Colon (tissue), 2 donors: ENCODE measurements around the gene ARHGEF38.
"Not testable (repeated sequence)": the region's sequence is repeated elsewhere in the genome, so short reads cannot be mapped to it uniquely, and the experiment has no call there.

ENCODE experiments used
- FAIRE-seq: peaks from 2 replicates; lab custom pipeline; 2012; peaks lifted over from hg19 to GRCh38; lab: Jason Lieb, UNC
- donor health status: control.
- donor health status: control.

The ARHGEF38 gene

GRCh38 chr4:105652286-105652888 is 100.0 kb downstream of the ARHGEF38 start:
- no peak for FAIRE-seq

DNA sequence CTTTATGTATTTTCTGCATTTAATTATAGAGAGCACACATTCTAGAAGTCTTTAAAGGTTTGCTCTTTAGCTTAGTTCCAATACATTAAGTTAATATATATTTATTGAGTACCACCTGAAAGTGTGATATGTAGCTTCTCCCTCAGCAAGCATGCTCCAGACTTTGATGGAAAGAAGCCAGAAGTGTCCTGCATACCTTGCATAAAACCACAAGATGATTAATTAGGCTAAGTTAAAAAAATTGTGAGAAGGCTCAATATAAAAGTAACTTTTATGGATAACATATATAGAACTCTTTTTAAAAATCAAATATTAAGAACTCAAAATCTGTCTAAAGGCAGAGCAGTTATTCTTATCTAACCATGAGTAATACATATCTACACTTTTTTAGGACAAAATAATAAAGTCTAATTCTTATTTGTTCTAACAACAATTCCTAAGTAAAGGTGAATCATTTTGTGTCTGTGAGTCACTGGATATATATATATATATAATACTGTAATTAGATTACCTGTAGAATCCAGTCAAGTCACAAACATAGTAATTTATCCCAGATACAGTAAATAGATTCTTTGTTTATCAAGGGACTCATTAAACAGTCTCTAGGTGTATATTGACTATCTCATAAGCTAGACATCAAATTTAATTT is 104.8 kb downstream of the ARHGEF38 start:
- no peak for FAIRE-seq

GRCh38 chr4:105659190-105659589 is 106.8 kb downstream of the ARHGEF38 start:
- FAIRE-seq, result no peak

GRCh38 chr4:105661028-105661427 is 108.6 kb downstream of the ARHGEF38 start:
- no peak for FAIRE-seq

DNA sequence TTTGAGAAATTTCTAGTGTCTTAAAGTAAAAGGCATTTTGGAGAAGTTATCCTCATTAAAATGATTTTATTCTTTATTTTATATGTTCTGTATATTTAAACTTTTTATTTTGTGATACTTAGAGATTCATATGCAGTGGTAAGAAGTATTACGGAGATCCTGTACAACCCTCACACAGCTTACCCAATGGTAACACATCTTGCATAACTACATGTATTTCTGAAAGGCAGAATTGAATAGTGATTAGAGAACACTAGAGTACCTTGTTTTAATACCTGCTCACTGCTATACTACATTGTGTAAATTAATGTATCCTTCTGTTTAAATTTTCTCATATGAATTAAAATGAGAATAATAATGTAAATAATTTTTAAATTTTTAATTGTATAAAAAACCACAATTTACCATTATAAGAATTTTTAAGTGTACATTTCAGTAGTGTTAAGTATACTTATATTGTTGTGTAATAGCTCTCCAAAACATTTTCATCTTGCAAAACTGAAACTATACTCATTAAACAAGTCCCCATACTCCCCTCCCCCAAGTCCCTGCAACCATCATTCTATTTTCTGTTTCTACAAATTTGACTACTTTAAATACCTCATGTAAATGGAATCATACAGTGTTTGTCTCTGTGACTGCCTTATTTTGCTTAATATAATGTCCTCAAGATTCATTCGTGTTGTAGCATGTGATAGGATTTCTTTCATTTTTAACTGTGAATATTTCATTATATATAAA is 110.7 kb downstream of the ARHGEF38 start:
- peak; percentile 14 for FAIRE-seq

DNA sequence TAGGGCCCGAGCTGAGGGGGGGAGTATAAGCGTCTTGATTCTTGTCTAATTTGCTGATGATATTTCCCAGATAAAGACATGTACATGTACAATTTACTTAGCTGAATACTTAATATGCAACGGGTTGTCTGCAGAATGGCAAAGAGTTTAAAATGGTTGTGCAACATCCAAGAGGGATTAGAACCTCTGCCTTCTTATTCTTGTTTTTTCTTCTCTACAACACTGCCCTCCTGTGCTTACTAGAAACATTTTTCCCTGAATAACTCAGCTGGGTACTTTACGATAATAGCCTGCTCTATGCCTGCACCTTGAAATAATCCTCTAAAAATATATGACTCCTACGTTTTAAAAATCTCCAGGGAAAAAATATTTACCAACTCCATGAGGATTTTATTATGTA is 114.3 kb downstream of the ARHGEF38 start:
- FAIRE-seq, result no peak

DNA sequence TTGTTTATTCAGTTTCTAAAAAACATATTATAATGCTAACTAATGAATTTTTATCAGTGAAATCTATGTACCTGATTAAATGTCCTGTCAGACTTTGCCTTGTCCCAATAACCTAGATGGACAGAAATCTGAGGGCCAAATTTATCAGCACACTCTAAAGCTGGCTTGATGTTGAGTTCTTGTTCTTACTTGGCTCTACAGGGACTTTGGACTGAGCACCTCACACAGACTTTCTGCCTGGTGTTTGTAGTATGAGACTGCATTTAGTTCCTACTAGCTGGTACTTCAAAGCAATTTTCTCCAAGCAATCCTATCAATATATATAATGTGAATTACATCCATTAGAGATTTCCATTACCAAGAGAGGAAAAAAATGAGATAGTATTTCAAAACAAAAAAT is 118.3 kb downstream of the ARHGEF38 start:
- no peak for FAIRE-seq

- no peak for FAIRE-seq
These were observed 118.9 kb downstream of the ARHGEF38 start for GRCh38 chr4:105671301-105671700.

- no peak for FAIRE-seq
These were observed 121.6 kb downstream of the ARHGEF38 start for GRCh38 chr4:105674011-105674410.

GRCh38 chr4:105677709-105678108 is 125.3 kb downstream of the ARHGEF38 start:
- FAIRE-seq, result no peak

- FAIRE-seq, result peak; percentile 24
These were observed 126.8 kb downstream of the ARHGEF38 start for GRCh38 chr4:105679186-105679585.

- no peak for FAIRE-seq
These were observed 130.6 kb downstream of the ARHGEF38 start for GRCh38 chr4:105683038-105683437.

GRCh38 chr4:105686571-105686970 is 134.2 kb downstream of the ARHGEF38 start:
- FAIRE-seq, result peak; percentile 36

DNA sequence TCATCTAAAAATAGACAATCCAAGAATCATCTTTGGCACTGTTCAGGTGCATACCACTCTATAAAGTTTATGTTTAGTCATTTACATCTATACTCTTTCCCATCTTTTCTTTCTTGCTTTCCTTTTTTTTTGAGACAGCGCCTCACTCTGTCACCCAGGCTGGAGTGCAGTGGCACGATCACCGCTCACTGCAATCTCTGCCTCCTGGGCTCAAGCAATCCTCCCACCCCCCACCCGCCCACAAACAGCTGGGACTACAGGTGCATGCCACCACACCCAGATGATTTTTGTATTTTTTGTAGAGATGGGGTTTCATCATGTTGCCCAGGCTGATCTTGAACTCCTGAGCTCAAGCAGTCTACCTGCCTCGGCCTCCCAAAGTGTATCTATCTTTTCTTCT is 142.4 kb downstream of the ARHGEF38 start:
- not testable (repeated sequence) for FAIRE-seq

GRCh38 chr4:105695832-105696231 is 143.4 kb downstream of the ARHGEF38 start:
- FAIRE-seq, result not testable (repeated sequence)

GRCh38 chr4:105698607-105699006 is 146.2 kb downstream of the ARHGEF38 start:
- FAIRE-seq, result no peak

GRCh38 chr4:105707782-105708180 is 155.4 kb downstream of the ARHGEF38 start:
- FAIRE-seq, result no peak

DNA sequence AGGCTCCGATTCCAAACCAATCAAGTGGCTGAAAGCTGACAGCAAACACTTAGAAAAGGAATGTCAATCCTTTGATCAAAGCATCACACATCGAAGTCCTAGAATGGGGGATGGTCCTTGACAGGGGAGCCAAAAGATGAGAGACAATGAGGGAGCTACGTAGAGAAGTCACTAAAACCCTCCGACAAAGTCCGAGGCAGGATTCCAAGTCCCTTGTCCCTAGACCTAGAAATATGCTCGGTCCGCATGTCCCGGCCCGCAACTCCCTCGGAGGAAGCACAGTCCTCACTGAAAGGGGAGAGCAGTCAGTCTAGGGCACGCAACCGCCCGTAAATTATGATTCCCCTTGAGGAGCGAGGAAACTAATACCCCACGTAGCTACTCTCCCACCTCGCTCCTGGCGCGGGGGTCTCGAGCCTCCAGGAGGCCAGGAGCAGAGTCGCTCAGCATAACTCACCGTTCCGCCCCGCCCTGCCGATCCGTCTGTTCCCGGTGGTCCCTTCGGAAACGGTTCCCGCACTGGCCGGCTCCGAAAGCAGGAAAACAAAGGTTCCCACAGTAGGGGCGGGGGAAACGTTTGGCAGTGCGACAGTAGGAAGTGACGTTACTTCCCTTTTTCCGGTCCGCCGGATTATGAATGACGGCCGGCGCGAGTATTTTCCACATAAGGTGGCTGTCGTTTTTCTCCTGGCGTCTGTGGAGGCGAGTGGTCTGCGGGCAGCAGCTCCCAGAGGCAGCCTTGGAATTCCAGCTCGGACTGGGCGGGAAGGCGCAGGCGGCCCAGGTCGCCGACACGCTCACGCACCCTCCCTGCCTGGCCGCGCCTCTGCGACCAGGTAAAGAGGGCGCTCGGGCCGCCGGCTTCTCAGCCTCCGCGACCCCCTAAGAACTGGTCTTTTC is 156.0 kb downstream of the ARHGEF38 start, which contains the start of the genes GSTCD and INTS12:
TSS of gene GSTCD (plus strand) at position 604 of the 900 bp plus-strand sequence. CDS start 8,830 bp downstream, outside the sequence.
TSS of gene INTS12 (minus strand) at position 509 of the 900 bp plus-strand sequence. CDS start 8,684 bp downstream, outside the sequence.
- FAIRE-seq, result no peak

GRCh38 chr4:105709081-105709450 is 156.6 kb downstream of the ARHGEF38 start:
- FAIRE-seq, result no peak

GRCh38 chr4:105710012-105710600 is 157.7 kb downstream of the ARHGEF38 start:
- FAIRE-seq, result no peak

- peak; percentile 21 for FAIRE-seq
These were observed 158.3 kb downstream of the ARHGEF38 start for GRCh38 chr4:105710678-105711077.

DNA sequence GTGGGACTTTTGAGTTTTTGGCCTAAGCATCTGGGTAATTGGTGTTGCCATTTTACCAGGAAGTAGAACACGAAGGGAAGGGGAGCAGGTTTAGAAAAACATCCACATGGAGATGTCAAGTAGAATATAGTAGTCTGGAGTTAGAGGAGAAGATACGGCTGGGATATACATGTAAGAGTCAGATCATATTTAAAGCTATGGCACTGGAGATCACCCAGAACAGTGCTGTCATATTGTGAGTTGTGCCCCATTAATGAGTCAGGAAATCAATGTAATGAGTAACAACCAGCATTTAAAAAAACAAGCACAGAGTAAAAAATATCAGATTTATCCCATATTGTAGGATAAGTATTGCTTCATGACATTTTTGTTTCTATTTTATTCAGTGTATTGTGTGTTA is 160.3 kb downstream of the ARHGEF38 start:
- no peak for FAIRE-seq
